GM19043 (cell line): ENCODE data around the gene ESRRA.

Experiments
- ATAC-seq: cut with Tn5 transposase; IDR thresholded peaks from one replicate; pipeline ENCODE4 v1.9.1; 2021; ENCODE audit warnings: low read depth; ENCODE audit not compliant: unreplicated experiment

ESRRA gene

DNA sequence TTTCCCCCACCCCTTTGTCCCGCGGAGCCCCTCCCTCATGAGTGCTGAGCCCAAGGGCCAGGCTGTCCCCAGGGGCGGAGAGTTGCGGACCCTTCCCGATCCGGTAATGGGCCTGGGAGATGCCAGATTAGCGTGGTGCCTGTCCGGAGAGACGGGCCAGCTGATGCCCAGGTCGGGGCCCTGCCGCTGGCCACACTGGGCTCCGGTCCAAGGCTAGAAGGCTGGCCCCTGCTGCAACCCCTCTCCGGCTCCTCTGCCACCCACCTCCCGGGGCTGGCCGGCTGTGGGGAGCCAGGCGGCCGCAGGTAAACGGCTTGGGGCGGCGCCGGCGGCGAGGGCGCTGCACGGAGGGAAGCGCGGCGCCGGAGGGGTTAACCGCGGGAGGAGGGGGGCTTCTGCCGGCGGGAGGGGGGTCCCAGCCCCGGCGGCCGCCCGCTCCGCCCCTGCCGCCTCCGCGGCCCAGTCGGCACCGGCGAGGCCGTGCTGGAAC, 14.0 kb upstream of the ESRRA start, which contains the start of gene KCNK4:
Gene KCNK4 (plus strand): TSS at position 41 of the 490 bp plus-strand sequence. CDS start 1,717 bp downstream, outside the sequence.
- no peak for ATAC-seq

DNA sequence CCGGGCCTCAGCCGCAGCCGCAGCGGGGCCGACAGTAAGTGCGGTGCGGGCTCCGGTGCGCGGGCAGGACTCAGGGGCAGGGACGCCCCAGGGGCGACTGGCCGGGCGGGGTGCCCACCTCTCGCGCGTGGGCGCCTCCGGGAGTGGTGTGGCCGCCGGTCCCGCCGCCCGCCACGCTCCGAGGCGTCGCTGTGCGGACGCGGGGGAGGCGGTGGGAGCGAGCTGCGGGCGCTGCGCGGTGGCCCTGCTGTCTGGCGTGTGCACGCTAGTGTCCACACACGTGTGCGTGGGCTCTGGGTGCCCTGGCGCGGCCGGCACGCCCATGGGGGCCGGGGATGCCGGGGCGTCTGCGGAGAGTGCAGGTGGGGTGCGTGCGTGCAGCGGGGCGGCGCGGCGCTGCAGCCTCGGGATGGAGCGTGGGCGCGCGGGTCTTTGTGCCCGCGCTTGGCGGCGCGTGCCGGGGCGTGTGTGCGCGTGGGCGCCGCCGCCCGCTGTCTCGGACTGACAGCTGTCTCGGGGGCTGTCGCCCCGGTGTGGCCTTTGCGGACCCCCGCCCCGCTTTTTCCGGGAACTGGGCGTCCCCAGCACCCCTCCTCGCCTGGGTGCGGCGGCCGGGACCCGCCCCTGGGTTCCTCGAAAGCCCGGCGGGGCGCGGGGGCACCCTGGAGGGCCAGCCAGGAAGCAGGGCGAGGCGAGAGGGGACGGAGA, 13.4 kb upstream of the ESRRA start:
- no peak for ATAC-seq

DNA sequence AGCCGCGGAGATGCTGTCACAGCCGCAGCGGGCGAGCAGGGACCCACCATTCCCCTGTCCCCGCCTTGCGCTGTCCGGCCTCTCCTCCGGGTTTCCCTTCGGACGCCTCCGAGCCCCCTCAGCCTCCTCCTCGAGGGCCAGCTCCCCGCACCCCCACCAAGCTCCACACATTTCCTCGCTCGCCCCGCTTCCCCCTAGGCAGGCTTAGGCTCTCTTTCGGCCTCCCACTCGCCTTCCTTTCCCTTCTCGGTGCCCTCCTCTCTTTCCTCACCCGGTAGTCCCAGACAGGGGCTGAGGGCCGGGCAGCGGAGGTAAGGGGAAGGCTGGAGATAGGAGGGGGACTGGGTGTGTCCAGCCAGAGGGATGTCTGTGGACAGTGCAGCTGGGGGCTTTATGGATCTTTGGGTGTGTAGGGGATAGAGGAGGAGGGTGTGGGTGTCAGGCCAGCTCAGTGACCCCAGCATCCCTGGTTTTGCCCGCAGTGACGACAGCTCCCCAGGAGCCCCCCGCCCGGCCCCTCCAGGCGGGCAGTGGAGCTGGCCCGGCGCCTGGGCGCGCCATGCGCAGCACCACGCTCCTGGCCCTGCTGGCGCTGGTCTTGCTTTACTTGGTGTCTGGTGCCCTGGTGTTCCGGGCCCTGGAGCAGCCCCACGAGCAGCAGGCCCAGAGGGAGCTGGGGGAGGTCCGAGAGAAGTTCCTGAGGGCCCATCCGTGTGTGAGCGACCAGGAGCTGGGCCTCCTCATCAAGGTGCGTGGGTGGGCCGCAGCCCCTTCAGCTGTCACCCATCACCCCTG, 12.7 kb upstream of the ESRRA start:
- ATAC-seq: no peak

DNA sequence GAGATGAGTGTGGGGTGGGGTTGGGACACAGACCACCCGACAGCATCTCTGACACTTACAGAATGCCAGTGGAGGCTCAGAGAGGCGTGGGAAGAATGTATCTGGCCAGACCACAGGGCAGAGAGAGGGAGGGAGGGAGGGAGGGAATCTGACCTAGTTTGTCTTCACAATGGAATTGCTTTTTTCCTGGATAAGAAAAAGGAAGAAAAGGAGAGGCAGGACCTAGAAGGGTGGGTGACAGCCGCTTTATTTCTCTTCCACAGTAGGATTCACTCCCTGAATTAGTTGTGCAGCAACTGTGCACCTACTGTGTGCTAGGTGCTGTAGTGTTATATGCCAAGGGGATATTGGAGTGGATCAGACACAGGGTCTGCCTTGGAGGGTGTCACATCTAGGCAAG, 10.6 kb upstream of the ESRRA start:
- ATAC-seq: no peak

DNA sequence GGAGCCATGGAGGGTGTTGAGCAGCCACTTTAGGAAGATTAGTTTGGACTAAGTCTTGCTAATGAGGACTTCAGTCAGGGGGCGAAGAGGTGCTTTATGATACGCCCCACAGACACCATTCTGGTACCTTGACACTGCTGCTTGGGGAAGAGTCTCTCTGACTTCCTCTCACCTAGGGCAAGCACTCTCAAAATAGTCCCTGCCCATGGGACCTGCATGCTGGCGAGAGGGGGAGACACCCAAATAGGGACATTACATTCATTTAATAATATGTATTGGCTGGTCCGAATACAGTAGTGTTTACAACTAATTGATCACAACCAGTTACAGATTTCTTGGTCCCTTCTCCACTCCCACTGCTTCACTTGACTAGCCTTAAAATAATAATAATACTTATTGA, 9.6 kb upstream of the ESRRA start:
- ATAC-seq: no peak

DNA sequence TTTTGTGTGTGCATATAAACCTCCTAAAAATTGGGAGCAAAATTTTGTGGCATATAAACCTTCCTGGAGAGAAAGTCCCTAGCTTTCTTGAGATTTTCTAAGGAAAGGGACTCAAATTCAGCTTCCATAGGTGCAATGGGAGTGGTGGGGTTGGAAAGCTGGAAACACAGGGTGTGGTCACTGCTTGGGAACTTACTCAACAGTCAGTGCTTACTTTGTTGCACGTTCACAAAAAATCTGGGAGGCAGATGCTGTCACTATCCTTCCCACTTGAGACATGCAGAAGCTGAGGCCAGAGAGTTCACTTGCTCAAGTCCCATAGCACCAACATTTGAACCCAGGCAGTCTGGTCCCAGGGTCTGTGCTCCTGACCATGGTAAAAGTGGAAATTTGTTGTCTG, 9.1 kb upstream of the ESRRA start:
- no peak for ATAC-seq

DNA sequence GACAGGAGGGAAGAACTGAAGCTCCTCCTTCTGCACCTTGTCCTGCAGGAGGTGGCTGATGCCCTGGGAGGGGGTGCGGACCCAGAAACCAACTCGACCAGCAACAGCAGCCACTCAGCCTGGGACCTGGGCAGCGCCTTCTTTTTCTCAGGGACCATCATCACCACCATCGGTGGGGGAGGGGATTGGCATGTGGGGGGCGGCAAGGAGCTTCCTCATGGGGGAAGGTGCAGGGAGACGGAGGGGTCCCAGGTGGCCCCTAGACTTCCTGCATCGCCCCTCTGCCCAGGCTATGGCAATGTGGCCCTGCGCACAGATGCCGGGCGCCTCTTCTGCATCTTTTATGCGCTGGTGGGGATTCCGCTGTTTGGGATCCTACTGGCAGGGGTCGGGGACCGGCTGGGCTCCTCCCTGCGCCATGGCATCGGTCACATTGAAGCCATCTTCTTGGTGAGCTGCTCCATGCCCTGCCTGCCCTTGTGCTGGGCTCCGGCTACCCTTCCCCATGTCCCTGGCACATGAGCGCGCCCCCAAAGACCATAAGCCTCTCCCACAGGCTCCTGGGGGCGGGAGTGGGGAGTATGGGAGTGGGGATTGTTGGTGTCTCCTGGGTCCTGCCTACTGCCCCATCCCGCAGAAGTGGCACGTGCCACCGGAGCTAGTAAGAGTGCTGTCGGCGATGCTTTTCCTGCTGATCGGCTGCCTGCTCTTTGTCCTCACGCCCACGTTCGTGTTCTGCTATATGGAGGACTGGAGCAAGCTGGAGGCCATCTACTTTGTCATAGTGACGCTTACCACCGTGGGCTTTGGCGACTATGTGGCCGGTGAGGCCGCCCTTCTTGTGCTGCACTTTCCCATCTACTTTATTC, 8.3 kb upstream of the ESRRA start:
- no peak for ATAC-seq

DNA sequence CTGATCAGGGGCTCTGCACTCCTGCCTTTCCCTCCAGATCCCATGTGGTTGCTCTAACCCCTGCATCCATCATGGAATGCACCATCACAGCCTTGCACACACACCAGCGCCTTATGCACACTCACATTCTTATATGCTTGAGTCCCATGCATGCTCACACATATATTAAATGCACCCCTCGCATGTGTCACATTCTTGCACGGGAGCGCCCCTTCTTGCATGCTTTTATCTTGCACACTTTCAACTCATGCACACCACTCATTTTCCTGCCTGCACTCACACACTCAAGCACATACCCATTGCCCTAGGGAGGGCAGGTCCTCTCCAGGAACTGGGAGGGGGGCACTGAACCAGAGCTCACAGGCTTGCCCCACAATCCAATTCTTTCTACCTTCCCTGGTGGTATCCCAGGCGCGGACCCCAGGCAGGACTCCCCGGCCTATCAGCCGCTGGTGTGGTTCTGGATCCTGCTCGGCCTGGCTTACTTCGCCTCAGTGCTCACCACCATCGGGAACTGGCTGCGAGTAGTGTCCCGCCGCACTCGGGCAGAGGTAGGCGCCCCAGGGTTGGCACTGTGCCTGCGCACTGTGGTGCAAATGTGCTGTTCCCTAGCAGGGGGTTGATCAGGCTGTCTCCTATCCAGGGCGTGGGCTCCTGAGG, 7.5 kb upstream of the ESRRA start:
- no peak for ATAC-seq

DNA sequence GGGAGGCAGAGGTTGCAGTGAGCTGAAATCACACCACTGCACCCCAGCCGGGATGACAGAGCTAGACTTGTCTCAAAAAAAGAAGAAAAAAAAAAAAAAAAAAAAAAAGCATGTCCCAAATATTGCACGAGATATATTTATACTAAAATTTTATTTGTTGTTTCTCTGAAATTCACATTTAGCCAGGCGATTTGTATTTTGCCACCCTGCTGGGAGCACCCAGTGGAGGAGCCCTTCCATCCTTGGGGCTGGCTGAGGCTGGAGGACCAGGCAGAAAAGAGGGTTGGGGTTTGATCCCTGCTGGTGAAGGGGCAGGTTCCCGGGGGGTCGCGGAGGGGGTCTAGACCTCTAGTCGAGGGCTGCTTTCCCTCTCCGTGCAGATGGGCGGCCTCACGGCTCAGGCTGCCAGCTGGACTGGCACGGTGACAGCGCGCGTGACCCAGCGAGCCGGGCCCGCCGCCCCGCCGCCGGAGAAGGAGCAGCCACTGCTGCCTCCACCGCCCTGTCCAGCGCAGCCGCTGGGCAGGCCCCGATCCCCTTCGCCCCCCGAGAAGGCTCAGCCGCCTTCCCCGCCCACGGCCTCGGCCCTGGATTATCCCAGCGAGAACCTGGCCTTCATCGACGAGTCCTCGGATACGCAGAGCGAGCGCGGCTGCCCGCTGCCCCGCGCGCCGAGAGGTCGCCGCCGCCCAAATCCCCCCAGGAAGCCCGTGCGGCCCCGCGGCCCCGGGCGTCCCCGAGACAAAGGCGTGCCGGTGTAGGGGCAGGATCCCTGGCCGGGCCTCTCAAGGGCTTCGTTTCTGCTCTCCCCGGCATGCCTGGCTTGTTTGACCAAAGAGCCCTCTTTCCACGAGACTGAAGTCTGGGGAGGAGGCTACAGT, 6.1 kb upstream of the ESRRA start:
- ATAC-seq: no peak

DNA sequence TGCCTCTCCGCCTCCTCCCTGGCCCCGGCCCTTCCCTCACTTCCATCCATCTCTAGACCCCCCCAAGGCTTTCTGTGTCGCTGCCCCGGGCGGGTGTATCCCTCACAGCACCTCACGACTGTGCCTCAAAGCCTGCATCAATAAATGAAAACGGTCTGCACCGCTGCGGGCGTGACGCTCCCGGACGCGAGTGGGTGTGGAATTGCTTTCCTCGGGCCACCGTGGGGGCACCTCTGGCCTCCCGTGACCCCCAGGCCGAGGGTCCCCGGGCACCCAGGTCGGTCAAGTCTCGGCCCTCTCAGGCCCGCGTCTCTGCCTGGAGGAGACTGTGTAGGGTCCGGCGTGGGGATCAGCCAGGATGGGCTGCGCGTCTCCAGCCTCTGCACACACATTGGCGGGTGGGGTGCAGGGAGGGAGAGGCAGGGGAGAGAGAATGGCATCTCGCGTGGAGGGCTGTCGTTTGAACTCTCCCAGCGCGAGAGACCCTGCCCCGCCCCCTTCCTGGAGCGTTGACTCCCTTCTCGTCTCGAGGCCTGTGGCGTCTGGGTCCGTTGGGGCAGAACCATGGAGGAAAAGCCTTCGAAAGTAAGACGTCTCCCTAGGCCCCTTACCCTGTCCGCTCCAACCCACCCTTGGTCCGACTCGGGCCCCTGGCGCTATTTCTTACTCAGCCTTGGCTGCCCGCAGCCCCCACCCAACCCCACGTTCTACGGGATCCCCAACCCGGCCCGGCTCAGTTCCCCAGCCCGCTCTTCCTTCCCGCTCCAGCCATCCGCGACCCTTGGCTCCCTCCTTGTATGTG, 5.3 kb upstream of the ESRRA start, which contains the start of gene CATSPERZ:
Gene CATSPERZ (plus strand): TSS at position 512 of the 802 bp plus-strand sequence. CDS start 53 bp downstream, at position 565.
- no peak for ATAC-seq

DNA sequence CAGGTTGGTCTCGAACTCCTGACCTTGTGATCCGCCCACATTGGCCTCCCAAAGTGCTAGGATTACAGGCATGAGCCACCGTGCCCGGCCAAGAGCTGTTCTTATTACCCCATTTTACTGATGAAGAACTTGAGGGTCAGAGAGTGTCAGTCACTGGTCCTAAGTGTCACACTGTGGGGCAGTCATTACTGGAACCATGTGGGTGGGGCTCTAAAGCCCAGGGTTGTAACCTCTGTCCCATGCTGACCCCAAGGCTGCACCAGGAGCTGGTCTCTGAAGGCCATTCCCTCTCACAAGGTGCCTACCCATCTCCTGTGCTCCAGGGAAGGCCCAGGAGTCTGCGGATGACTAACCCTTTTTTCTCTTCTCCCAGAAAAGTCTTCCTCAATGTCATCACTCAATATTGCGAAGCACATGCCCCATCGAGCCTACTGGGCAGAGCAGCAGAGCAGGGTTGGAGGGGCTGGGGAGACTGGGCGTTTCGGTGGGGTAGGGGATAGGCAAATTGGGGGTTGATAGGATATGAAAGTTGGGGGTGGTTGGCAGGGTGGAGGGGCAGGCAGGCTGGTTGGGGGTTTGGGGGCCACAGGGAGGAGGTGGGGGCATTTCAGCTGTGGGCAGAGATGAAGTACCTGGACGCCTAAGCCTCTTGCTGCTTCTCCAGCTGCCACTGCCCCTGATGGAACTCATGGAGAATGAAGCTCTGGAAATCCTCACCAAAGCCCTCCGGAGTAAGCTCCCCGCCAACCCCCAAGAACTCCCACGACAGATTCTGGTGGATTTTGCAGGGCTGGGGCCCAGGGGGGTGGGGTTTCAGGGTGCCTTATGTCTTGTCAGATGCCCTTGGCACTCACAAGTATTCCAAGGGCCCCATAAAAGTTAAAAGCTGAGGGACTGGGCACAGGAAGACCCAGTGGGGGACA, 2.0 kb upstream of the ESRRA start:
- ATAC-seq: no peak

DNA sequence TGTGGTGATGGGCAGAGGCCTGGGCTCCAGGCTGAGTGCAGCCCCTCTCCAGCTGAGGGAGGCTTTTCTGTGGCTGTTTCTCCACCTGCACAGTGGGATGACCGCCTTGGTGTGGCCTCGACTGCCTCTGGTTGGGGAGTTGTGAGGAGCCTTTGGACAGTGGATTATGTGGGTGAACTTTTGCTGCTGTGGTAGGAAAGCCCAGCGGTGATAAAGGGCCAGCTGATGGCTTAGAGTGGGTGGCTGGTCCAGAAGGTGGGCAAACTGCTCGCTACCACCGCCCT, 1.4 kb upstream of the ESRRA start:
- no peak for ATAC-seq

DNA sequence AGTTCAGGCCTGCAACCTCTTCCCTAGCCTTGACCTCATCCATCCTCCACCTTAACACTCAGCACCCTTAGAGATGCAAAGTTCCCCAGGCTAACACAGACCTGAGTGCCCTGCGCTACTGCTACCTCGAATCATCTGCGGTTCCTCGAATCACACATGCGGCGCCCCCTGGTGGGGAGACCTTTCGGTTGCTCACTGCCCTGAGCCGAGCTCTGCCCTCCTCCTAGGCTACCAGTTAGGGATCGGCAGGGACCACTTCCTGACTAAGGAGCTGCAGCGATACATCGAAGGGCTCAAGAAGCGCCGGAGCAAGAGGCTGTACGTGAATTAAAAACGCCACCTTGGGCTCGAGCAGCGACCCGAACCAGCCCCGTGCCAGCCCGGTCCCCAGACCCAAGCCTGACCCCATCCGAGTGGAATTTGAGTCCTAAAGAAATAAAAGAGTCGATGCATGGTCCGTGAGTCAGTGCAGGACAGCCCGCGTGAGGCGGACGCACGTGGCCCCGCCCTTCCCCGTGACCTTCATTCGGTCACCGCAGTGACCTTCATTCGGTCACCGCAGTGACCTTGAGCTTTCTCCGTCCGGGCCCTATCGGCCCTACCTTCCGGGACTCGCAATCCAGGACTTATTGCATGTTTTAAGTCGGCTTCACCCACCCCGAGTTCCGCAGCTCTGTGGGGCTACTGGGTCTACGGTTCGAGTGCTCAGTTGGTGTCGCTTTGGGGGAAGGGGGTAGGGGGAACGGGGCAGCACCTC, 830 bp upstream of the ESRRA start:
- ATAC-seq: peak; percentile 34

DNA sequence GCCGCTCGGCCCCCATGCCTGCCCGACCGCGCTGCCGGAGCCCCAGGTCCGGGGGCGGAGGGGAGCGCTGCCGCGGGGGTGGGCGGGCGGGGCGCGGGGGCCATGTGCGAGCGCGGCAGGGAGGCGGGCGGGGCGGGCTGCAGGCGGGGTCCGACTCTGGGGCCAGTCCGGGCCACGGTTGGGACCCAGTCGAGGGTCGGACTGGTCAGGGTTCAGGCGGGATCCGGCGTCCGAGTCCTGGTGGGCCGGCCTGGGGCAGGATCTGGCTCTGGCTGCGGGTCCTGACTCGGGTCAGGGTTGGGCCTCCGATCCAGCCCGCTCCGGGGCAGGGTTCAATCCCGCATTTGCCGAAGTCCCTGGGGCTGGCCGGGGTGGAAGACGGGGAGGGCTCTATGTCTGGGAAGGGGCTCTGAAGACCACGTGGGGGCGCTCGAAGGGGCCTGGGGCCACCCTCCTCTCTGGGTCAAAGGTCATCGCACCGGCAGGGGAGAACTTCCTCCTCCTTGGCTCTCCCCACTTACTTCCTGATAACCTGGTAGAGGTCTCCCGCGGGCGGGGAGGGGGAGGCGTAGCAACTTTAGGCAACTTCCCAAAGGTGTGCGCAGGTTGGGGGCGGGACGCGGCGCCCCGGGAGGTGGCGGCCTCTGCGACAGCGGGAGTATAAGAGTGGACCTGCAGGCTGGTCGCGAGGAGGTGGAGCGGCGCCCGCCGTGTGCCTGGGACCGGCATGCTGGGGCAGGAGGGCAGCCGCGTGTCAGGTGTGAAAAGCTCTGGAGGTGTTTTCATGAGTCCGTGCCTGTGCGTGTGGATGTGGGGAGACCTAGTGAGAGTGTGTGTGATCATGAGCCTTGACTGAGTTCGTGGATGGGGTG, 603 bp downstream of the ESRRA start:
- no peak for ATAC-seq

DNA sequence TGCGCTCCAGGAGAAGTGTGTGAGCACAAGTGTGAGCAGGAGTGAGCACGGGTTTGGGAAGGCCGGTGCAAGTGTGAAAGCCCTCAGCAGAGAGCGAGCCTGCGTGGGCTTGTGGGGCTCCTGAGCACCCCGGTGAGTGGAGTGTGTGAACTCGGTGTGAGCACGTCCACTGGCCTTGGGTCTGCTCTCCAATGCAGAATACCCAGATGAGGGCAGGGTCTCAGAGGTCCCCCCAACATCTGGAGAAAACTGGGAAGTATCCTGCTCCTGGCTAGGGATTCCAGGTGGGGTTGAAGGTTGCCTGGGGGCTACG, 1.2 kb downstream of the ESRRA start:
- no peak for ATAC-seq
